GM12874 (cell line): ENCODE results near the gene TCOF1.

Source experiments
- CTCF ChIP-seq: IDR thresholded peaks from 2 replicates; pipeline ENCODE4 v1.5.1; 2011; ENCODE audit warnings: low read depth, mild to moderate bottlenecking, control low read depth, low read length, moderate library complexity; ENCODE audit not compliant: insufficient read depth

Gene TCOF1

GRCh38 chr5:150422075-150422474 lies 64.6 kb downstream of the TCOF1 start:
- TF ChIP-seq CTCF: no peak

GRCh38 chr5:150422758-150423157 lies 65.3 kb downstream of the TCOF1 start:
- TF ChIP-seq CTCF: no peak

GRCh38 chr5:150428106-150428876 lies 70.8 kb downstream of the TCOF1 start:
- no peak for TF ChIP-seq CTCF

- TF ChIP-seq CTCF: no peak
Measured at GRCh38 chr5:150428978-150429377, 71.5 kb downstream of the TCOF1 start.

- no peak for TF ChIP-seq CTCF
Measured at GRCh38 chr5:150429410-150429873, 71.9 kb downstream of the TCOF1 start.

- no peak for TF ChIP-seq CTCF
Measured at GRCh38 chr5:150431048-150431447, 73.6 kb downstream of the TCOF1 start.

GRCh38 chr5:150431574-150431973 lies 74.1 kb downstream of the TCOF1 start:
- TF ChIP-seq CTCF: no peak
